ENCODE measurements around the gene DOCK1.

DOCK1 gene

DNA sequence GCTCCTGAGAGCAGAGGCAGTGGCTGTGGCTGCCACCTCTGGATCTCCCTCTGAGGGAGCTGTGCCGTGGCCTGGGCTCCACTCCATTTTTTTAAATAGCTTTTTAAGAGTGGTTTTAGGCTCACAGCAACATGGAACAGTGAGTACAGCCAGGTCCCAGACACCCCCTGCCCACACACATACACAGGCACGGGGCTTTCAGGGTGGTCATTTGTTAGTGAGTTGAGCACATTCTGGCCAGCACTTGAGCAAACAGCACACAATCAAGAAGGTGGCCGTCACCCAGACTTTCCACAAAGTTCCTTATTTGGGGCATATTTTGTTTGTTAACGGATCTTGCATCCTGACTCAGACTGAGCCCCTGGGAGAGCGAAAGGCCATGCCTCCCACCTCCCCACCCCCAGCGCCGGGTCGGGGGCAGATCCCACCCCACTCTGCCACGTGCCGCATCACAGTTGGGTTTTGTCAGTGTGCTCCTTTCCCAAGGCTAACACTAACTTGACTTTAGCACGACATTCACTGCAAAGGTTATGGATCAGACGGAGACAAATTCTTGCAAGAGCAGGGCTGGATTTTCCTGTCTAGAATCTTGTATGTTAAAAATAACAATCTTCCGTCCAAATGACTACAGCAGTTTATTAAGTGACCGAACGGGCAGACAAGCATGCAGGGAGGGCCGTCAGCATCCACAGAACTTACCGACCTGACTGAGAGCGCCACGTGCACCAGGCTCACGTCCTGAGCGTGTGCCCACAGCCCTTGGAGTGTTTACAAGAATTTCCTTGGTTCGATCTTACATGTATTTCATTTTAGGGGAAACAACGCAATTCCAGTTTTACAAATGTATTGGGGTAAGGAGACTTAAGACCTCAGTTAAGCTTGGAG is 487.4 kb downstream of the DOCK1 start:
- TF ChIP-seq GATA2 (IDR thresholded peaks at IDR 0.05; ENCODE audit: low read depth, low read length) (no peak), GATA3 (IDR thresholded peaks at IDR 0.05; ENCODE audit: low read depth, low read length) (no peak)

DNA sequence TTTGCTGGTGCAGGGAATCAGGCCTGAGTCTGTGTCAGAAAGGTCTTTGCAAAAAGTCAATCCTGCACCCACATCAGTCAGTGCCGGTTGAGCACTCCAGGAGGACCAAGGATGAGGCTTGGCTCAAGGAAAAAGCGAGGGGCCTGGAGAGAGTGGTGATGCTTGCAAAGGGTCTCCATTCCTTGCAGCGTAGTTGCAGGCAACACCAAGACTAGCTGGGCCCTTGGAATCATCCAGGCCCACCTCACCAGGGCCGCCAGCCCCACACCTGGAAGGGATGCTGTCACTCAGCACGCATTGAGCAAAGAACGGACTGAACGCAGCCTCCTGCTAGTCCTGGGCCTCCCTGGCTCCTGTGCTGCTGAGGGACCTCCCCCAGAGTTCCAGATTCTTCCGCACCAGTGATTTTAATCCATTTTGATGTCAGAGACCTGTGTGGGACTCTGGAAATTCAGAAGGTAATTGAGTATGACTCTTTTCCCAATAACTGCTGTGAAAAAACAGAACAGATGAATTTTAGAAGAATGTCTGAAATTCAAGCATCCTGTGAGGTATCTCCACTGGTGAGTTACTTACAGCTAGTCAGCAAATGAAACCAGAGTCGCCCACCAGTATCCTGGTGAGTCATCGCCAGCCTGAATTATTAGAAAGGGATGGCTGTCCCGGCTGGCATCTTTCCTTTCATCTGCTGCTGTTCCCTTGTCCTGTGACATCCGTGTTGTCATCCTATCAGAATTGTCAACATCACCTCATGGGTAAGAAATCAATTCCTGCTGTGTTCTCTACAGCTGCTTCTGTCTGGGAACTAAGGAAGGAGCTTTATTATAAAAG is 493.1 kb downstream of the DOCK1 start:
- TF ChIP-seq GATA2 (IDR thresholded peaks at IDR 0.05; ENCODE audit: low read depth, low read length) (no peak), GATA3 (IDR thresholded peaks at IDR 0.05; ENCODE audit: low read depth, low read length) (no peak)

DNA sequence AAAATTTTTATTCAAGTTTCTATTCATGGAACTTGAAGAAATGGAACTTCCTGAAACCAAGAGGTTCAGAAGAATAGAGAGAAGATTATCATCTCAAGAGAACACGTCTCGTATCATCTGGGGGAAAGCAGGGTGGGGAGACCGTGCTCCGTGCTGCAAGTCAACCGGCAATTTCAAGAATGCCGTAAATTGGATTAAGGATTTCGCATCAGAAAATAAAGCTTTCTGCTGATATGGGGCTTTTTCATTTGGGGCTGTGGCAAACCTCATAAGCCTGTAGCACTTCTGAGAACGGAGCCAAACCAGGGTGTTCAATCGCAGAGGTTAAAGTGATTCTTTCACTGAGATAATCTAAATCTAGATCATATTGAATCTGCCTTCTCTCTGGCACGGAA is 493.7 kb downstream of the DOCK1 start:
- TF ChIP-seq GATA3 (IDR thresholded peaks at IDR 0.05; ENCODE audit: low read depth, low read length) (no peak), GATA2 (IDR thresholded peaks at IDR 0.05; ENCODE audit: low read depth, low read length) (no peak)

DNA sequence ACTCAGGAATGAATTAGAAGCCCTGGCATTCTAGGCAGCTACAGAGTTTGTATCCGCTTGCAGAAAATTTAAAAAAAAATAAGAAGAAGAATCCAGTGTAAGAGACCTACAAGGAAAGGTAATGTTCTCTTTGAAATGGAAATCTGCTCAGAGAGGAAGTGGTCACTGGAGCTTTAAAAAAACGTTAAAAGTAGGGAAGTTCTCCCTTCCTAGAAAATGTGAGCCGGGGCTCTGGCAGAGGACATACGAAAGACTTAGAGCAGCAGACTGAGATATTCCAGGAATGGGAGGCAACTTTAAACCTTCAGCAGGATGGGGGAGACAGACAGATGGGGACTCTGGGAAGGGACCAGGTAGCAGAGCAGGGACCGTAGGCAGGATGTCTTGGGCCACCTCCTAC is 494.4 kb downstream of the DOCK1 start:
- TF ChIP-seq GATA2 (IDR thresholded peaks at IDR 0.05; ENCODE audit: low read depth, low read length), result no peak
- TF ChIP-seq GATA3 (IDR thresholded peaks at IDR 0.05; ENCODE audit: low read depth, low read length), result no peak

DNA sequence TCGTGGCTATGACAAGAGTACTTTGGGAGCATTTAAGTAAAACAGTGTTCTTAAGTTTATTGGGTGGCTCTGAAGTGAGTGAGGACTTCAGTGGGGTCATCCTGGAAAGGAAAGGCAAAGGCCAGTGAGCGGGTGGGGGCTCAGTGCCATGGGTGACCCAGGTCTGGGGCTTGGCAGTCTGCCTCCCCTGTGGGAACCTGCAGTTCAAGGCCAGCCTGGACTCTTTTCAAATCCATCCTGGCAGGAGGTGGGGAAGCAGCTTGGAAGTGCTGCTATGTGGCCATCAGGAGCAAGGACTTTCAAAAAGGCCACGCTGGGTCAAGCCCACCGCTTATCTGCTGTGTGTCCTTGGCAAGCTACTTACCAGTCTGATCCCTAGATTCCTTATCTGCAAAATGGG is 495.0 kb downstream of the DOCK1 start:
- TF ChIP-seq GATA3 (IDR thresholded peaks at IDR 0.05; ENCODE audit: low read depth, low read length) (no peak), GATA2 (IDR thresholded peaks at IDR 0.05; ENCODE audit: low read depth, low read length) (no peak)

DNA sequence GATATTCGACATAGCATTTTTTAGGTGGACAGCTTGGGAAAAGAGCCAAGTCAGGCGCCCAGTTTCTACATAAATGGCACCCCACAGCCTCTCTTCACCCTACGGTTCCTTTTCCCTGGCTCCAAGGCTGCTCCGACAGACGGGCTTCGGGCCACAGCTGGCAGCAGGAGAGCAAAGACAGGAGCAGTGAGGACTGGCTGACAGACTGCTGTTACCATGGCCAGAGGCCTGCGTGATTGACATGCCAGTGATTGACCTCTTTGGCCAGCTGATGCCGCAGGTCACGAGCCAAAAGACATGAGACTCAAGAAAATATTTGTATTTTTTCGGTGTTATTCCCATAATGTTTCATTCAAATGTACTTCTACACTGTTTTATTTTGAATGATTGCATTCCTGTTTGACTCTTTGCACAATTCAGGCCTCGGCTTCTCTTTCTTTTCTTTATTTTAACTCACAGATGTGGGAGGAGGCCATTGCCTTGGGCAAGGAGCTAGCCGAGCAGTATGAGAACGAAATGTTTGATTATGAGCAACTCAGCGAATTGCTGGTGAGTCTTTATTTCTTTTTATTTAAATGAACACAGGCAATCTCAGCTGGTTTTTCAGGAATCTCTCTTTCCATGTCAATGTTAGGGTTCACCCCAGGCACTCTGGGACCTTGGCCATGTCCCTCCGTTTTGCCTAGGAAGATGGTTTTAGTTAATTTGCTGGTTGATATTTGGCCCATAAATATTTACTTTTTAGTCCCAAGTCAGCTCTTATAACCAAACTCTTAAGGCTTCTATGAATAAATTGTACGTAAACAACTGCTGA is 497.6 kb downstream of the DOCK1 start:
- TF ChIP-seq GATA3 (IDR thresholded peaks at IDR 0.05; ENCODE audit: low read depth, low read length) (no peak), GATA2 (IDR thresholded peaks at IDR 0.05; ENCODE audit: low read depth, low read length) (no peak)

DNA sequence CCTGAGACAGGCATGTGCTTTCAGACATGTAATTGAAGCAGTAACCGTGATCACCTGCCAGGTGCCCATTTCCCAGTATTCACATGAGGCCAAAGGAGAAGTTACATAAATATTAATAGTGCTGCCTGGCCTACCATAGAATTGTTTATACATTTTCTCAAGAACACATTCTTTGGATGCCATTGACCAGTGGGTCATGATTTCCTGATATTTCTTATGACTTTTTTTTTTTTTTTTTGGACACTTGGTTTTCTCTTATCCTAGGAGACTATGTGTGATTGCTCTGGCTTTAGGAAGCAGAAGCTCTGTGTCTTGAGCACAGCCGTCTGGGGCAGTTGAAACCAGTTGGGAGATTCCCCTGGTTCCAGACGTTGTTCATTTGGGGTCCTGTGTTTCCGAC is 500.0 kb downstream of the DOCK1 start:
- no peak for TF ChIP-seq GATA2 (IDR thresholded peaks at IDR 0.05; ENCODE audit: low read depth, low read length)
- no peak for TF ChIP-seq GATA3 (IDR thresholded peaks at IDR 0.05; ENCODE audit: low read depth, low read length)

DNA sequence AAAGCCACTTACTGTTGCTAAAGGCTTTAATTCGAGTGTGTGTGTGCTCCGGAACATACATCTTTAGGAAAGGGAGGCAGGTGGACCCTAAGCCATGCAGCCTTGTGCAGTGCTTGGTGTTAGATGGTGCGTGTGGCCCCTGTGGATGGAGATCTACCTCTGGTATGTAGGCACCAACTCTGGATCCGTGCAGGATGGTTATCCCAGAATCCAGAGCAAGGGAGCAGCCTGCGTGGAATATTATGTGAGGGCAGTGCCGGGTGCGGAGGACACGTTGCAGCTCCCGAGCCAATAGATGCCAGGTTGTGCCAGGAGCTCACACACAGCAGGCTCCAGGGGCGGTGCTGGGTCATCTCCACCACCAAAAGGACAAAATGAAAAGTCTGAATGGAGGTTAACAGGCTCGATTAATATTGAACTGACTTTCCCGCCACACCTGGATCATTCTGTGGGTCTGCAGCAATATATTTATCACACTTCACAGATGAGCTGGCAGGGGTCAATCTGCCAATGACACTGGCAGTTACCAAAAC is 500.9 kb downstream of the DOCK1 start:
- TF ChIP-seq GATA2 (IDR thresholded peaks at IDR 0.05; ENCODE audit: low read depth, low read length), result no peak
- no peak for TF ChIP-seq GATA3 (IDR thresholded peaks at IDR 0.05; ENCODE audit: low read depth, low read length)

DNA sequence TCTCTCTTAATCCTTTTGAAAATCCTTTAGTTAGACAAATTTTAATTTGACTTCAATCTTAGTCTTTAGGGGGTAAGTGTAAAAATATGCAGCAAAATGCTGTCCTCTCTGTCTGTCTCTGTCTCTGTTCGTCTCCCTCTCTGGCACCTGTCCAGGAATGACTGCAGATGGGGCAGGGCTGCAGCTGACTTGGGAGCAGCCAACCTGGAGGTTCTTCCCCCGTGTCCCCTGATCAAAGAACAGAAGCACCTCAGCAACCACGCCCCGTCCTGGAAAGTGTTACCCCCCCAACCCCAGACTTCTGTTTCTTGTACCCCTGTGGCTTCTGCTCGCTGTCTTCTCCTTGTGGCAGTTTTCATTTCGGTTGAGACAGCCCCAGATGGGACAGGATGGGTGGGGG is 502.3 kb downstream of the DOCK1 start:
- TF ChIP-seq GATA2 (IDR thresholded peaks at IDR 0.05; ENCODE audit: low read depth, low read length) (no peak), GATA3 (IDR thresholded peaks at IDR 0.05; ENCODE audit: low read depth, low read length) (no peak)

DNA sequence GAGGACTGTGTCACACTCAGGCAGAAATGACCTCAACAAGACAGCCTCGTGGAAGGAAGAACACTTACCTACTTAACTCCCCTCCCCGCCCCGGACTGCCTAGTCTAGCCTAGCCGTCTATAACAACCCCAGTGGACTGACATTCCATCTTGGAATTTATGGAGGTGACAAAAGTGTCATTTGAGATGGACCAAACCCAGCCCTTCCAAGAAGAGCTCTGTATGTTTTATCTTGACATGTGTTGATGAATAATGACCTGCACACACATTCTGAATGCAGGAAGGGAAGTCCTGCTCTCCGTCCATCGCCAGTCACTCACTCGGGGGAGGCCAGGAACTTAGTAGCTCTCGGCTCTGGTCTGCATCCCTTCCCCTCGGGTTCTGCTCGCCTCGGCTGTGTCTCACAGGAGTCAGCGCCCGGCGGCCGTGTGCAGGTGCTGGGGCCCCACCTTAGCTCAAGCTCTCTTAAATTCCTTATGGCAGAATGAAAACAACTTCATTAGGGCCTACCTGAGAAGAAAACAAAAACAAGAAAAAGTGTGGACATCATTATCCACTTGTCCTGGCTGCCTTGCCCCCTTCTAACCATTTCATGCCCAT is 503.0 kb downstream of the DOCK1 start:
- TF ChIP-seq GATA3 (IDR thresholded peaks at IDR 0.05; ENCODE audit: low read depth, low read length) (no peak), GATA2 (IDR thresholded peaks at IDR 0.05; ENCODE audit: low read depth, low read length) (no peak)

DNA sequence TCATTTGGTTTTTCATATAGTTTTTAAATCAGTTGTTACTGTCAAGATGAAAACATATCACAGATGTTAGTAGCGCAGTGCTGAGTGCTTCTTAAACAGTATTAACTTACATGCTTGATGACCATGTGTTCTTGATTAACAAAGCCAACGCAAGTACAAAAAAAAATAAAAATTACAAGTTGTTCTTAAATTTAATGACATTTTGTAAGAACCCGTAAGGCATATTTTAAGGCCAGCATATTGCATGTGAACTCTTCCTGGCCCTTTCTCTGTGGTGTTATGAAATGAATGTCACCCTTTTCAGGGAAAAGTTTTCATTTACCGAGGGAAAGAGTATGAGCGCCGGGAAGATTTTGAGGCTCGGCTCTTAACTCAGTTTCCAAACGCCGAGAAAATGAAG is 503.5 kb downstream of the DOCK1 start:
- TF ChIP-seq GATA3 (IDR thresholded peaks at IDR 0.05; ENCODE audit: low read depth, low read length), result no peak
- TF ChIP-seq GATA2 (IDR thresholded peaks at IDR 0.05; ENCODE audit: low read depth, low read length), result no peak

DNA sequence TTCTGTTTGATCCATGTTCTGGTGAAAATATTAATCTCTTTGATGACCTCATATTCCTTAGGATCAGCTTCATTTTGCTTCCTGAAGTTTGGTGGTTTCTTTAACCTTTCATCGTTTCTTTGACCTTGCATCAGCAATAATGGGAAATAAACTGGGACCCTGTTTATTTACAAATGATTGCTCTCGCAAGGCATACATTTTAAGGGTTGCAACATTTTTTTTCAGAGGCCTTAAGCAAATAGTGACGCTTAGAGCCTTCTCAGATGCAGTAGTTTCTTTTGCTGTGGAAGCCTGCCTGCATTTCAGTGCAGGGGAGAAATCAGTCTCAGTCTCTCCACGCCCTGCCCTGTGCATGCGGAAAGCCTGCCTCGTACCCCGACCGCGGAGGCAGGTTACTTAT is 504.8 kb downstream of the DOCK1 start:
- no peak for TF ChIP-seq GATA3 (IDR thresholded peaks at IDR 0.05; ENCODE audit: low read depth, low read length)
- no peak for TF ChIP-seq GATA2 (IDR thresholded peaks at IDR 0.05; ENCODE audit: low read depth, low read length)

DNA sequence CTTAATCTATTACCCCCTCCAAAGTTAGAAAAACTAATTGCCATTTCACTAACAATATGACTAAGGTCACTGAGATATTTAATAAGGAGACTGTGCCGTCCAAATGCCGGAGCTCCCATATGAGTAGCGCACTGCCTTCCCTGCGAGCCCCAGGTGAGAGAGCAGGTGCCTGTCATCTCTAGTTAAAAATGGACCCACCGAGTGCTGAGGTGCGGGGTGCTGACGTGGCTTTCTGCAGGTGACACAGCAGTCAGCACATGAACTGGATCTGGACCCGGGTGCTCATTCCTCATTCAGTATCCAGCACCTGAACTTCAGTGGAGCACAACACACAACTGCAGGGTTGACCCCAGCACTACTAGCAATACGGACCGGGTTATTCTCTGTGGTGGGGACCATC is 505.8 kb downstream of the DOCK1 start:
- TF ChIP-seq GATA3 (IDR thresholded peaks at IDR 0.05; ENCODE audit: low read depth, low read length), result no peak
- no peak for TF ChIP-seq GATA2 (IDR thresholded peaks at IDR 0.05; ENCODE audit: low read depth, low read length)
